Stimulated activated CD8-positive, alpha-beta memory T cell treated with anti-CD3 and anti-CD28 coated beads, Interleukin-7, amount 100 ng/mL, for 48 hours (primary cell): Measurements from ENCODE around the gene GRK2.
"Not testable (repeated sequence)": the region's sequence is repeated elsewhere in the genome, so short reads cannot be mapped to it uniquely, and the experiment has no call there.

Experiments used
- DNase-seq, 2 donors: peaks; one replicate each; pipeline ENCODE4 v3.0.0-alpha.2; 2020; ENCODE audit warnings: low read depth in 1 of 2; ENCODE audit errors: extremely low read depth in 1 of 2

The GRK2 gene

DNA sequence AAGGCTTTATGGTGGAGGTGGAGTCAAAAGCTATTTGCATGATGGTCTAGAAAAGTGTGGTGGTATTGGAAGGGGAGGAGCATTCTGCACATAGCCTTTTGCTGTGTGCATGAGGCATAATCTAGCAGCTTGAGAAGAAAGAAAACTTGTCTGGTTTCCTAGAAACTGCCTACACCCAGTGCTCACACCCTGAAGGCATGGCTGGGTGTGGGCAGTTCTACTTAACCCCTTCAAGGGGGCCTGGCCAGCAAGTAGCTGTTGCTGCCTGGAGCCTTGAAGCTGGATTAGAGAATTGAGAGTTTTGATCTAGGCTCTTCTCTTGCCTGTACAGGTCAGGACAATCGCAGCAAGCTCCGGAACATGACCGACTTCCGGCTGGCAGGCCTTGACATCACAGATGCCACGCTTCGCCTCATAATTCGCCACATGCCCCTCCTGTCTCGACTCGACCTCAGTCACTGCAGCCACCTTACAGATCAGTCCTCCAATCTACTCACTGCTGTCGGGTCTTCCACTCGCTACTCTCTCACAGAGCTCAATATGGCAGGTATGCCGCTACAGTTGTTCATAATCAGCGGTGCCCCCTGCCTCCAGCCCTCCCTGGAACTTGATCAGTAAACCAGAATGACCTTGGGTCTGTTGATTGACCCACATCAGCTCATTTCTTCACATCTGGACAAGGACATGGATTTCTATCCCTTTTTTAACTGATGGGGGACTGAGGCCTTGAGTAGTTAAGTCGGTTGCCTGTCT lies 12.2 kb upstream of the GRK2 start:
- DNase-seq: no peak

DNA sequence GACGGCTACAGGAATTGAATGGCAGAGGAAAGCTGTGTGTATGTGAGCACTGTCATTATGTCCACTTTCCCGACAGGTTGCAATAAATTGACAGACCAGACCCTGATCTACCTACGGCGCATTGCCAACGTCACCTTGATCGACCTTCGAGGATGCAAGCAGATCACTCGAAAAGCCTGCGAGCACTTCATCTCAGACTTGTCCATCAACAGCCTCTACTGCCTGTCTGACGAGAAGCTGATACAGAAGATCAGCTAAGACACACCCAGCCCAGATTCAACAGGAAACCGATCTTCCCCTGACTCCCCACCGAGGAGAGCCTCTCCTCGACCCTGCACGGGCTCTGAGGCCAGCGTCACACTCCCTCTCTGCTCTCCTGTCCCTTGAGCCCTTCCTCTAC lies 11.5 kb upstream of the GRK2 start:
- no peak for DNase-seq

DNA sequence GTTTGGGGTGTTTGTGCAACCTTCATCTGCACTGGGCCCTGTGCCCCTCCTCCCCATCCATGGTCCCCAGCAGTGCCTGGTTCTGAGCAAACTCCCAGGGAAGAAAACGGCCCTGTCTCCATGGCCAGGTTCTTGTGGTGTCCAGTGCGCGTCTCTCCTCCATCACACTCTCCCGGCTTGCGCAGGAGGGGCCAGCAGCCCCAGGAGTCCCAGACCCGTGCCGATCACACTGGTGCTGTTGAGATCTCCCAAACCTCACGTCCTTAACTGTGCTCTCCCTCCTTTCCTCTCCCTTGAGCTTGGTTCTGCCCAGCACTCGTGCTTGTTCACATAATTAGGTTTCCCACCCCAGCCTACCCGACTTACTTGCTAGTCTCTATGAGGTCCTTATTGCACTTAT lies 10.9 kb upstream of the GRK2 start:
- DNase-seq: no peak

DNA sequence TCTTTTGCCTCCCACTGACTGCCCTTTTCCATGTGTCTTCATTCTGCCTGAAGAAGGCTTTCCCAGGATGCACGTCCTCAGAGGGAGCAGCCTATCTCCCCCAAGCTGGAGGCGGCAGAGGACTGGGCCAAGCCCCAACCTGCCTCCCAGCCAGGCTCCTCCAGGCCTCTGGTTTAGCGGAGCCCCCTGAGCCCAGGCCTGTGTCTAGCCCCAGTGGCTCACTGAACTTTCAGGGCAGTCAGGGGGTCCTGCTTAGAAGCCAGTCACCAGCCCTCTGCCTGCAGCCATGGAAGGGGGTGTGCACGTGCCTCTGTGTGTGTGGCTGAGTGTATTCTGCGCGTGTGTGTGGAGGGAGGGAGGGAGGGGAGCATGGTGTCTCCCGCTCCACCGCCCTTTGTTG lies 10.4 kb upstream of the GRK2 start:
- DNase-seq: no peak

DNA sequence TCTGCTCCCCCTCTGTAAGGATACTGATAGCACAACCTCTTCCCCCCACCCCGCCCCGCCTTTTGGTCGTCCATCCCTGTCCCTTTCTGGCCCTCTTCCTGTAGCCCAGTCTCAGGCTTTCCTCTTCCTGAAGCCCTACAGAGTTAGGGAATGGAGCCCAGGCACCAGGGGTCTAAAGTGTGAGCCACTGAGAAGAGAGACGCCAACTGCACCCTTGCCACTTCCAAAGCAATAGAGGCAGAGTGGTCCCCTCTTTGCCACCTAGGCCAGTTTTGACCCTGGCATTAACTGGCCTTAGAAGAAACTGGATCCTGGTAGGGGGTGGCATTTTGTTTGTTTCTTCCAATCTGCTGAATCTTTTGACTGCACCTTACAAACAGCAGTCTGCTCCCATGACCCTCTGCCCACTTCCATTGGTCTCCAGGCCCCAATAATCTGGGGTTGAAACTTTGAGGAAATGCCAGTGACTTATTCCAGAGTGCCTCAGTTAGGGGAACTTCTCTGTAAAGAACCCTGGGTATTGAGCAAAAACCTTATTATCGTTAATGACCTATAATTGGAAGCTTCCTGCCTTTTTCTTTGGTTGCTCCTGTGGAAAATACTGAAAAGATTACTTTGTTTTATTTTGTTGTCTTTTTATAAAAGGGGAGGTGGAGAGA lies 9.7 kb upstream of the GRK2 start:
- no peak for DNase-seq

DNA sequence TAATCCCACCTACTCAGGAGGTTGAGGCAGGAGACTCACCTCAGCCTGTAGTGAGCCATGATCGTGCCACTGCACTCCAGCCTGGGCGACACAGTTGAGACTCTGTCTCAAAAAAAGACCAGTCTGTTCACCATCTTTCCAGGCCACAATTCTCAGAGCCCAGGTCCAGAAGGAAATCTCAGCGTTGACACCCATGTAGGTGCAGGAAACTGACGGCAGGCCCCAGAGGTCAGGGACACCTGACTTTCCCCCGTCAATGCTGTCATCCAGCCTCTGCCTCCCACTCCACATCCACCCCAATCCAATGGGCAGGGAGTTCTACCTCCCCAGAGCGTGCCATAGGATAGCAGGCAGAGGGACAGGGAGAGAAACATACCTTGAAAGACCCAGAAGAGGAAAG lies 5.9 kb upstream of the GRK2 start:
- no peak for DNase-seq

DNA sequence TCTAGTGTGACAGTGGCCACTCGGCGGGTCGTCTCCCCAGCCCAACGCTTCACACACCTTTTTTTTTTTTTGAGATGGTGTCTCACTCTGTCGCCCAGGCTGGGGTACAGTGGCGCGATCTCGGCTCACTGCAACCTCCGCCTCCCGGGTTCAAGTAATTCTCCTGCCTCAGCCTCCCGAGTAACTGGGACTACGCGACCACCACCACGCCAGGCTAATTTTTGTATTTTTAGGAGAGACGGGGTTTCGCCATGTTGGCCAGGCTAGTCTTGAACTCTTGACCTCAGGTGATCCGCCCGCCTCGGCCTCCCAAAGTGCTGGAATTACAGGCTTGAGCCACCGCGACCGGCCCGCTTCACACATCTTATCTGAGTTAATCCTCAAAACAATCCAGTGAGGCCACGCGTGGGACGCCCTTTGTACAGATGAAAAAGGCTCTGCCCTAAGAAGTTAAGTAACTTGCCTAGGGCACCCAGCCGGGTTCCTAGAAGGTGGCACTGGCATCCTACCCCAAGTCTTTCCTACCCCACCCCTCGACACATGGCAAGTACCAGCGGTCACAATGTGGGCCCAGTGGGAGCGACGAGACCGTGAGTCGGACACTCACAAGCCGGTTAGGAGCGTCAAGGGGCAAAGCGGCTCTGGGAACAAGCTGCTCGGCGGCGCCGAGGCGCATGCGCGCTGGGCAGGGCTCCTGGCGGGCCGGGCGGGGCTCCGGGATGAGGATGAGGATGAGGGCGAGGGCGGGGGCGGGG lies 5.2 kb upstream of the GRK2 start:
- not testable (repeated sequence) for DNase-seq

DNA sequence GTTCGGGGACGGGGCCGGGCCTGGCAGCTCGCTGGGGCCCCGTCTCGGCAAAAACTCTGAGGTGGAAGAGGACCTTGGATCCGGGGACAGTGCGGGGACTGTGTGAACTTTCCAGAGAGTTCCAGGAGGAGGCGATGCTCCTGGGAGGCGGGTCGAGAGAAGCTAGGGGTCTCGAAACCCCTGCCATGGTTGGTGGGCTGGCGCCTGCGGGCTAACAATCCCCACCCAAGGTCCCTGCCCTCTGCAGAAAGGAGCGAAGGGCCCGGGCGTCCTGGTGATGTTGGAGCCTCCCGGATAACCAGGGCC lies 4.7 kb upstream of the GRK2 start:
- no peak for DNase-seq

DNA sequence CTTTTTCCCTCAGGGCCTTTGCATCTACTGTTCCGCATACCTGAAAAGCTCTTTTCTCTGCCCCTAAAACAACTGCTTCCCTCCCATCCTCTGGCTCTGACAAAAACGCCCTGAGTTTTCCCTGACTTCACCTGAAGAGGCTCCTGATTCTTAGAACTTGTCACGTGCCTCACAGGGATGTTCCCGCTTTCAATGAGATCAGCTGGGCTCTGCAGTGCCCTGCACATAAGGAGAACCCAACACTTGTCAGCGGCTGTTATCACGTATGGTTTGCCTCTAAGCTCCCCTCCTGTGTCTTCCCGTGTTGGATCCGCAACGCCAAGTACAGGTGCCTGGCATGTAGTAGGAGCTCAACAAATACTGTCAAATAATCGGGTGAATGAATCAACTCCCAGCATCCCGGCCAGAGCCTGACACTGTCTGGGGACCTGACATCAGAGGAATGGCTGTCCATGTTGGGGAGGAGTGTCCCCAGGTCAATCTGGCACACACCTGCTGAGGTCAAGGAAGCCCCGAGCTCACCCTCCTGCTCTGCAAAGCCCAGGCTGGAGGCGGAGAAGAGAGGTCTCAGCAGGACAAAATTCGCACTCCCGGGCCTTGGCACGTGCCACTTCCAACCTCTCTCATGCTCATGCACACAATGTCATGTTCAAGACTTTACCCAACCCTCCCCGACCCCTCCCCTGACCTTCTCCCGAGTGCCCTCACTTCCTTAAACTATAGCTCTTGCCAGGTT lies 4.2 kb upstream of the GRK2 start:
- no peak for DNase-seq

DNA sequence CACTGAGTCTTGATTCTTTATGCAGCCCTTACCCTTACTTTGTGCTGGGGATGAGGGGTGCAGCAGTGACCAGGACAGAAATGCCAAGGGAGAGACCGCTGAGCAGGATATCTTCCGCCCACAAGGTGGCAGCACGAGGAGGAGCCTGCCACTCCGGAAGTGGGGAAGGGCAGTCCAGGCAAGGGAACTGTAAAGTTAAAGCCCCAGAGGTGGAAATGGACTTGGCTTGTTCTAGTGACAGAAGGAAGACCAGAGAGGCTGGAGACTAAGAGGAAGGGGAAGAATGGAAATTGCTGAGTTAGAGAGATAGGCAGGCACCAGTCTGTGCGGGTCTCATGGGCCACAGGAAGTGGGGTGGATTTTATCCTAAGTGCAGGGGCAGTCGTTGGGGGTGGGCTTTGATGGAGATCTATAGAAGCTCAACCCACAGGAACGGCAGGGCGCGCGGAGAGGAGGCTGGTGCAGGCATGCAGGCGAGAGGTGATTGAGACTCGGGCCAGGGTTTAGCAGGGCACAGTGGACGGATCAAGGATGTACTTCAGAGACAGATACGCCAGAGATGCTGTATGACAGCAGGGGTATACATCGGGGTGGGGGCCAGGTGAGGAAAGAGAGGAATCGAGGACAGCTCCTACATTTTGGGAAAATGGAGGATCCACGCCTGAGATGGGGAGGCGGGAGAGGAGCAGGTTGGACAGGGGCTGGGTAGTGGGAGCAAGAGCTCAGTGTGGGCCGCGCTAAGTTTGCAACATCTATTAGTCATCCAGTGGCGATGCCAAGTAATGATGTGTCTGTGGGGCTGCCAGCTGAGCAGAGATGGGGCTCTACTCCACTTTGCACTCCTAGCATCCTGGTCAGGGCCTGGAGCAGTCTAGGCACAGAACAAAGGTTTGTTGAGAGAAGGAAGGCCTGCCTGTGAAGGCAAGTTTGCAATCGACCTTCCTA lies 3.3 kb upstream of the GRK2 start:
- DNase-seq: peak; percentile 48 to 73

DNA sequence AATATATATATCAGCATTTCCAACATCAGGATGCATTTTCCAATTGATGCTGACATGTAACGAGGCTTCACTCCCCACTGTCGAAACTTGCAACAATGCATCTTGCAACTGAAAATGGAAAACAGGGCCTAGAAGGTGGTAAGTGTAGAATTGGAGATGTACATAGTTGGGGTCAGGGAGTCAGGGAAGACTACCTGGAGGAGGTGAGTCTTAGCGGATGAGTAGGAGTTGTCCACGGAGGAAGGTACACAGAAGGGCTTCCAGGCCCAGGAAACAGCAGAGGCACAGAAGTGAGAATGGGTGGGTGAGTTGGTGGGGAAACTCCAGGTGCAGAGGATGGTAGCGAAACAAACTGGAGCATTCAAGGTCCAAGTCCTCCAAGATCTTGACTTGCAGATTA lies 2.0 kb upstream of the GRK2 start:
- DNase-seq: no peak

DNA sequence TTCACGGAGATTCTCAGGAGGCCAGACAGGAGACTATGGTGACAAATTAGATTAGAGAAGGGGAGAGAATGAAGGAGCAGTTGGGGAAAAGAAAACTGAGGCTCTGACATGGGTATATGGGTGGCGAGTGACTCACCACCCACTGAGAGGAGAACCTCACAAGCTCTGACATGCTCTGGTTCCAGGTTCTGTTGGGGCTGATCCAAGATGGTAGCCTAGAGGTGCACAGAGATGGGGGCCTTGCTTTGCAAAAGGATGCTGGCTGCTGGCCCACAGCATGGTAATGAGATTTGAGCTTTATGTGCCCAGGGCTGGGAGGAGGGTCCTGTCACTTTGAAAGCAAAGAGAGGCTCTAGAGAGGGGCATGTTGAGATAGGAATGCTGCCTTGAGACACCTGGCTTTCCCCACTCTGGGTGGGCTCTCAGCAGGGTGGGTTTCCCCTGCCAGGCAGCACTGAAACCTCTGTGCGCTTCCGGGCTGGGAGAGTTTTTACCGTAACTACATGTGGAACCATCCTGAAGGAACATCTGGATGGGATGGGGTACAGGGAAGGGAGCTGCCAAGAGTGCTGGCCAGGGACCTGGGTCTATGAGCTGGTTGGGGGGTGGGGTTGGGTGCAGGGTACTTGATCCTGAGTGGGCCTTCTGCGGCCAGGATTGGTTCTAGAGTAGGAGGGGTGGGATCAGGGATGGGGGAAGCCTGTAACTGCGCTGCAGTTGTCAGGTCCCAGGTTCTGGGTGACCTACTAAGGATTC lies 1.2 kb upstream of the GRK2 start:
- no peak for DNase-seq

DNA sequence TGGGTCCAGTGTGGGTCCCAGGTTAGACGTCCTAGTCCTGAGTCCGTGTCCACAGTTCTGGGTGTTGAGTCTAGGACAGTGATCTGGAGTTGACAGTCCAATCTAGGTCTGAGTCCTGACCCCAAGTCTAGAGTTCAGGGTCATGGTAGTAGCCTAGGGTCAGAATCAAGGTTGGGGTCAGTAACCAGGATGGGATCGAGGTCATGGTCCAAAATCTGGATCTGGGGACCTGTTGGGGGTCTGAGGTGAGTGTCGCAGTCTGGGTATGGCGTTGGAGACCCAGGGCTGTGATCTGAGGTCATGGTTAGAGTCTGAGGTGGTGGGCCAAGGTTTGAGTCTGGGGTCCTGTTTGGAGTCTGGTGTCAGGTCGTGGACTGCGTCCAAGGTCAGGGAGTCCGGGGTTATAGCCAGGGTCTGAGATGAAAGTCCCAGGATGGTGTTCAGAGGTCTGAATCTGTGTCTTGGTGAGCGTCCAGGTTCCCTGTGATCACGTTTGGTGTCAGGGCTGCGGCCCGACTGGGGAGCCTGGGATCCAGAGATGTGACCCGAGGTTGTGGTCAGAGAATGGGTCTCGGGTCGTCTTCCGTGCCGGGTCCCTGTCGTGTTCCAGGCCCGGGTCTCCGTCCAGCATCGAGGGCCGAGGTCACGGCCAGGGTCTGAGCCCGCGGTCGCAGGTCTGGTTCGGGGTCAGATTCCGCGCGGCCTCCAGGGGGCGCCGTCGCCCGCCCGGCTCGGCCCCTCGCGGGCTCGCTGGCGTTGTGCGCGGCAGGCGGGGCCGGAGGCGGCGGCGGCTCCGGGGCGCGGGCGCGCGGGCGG lies 432 bp upstream of the GRK2 start:
- peak in 1 of 2 donors; percentile 64 for DNase-seq

DNA sequence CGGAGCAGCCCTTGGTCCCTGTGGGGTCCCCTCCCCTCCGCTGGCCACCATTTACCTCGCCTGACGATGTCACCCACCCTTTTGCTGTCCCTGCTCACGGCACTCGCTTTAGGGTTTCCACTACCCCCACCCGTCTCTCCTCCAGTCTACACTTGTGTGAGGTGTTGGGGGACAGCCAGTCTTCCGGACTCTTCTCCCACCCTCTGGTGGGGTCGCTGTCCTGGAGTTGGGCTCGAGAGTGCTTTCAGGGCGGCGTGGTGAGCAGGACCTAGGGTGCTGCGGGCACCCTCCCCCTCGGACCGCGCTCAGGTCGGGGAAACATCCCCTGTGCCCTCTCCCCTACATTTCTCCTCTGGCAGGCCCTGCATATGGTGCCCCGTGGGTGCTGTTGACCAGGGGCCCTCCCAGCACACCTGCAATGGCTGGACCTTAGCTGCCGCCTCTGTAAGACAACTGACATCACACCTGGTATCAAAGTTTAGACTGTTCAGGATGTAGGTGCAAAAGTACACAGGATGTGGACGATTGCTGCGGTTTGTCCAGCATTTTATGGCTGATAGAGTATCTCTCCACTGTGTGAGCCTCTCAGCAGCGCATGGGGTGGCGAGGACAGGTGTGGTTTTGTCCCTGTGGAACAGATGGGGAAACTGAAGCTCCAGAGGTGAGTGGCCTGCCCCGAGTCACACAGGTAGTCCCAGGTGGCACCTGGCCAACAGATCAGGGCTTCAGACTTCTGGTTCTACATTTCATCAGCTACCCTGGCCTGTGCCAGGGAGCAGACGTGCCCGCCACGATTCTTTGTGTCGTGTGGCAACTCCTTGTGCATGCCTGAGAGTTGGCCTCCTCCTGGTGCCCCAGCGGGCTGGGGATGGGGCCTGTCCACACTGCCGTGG lies 1.2 kb downstream of the GRK2 start:
- no peak for DNase-seq

DNA sequence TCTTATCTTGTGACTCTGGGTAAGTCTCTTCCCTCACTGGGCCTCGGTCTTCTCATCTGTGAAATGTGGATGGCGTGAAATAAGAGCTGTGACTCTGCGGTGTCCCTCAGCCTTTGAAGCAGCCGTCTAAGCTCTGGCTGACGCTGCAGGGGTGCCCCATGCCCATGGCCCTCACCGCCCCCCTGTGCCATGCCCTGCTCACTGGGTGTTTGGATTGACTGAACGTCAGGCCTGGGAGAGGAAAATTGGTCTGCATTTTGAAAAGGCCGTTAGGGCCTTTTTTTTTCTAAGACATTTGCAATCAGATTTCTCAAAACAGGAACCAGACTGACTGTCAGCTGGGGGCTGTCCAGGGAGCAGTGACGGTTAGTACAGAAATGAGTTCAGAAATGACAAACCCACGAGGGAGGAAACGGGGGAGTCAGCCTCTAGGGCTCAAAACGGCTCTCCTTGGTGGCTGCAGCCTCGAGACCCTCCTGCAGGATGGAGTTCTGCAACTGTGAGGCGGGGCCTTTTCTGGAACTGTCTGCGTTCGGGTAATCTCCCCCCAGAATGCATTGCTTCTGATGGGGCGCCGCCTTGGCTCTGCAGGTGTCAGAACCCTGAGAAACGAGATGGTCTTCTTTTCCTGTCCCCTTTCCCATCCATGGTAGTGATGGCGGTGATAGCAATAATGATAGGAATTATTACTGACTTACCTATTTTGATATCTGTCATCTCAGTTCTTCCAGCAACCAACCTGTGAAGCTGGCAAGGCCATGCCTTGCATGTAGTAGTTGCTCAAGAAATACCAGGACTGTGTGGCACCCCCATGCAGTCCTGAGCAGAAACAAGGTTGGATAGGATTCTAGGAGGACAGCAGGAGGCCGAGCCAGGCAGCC lies 2.0 kb downstream of the GRK2 start:
- peak; percentile 49 to 81 for DNase-seq

DNA sequence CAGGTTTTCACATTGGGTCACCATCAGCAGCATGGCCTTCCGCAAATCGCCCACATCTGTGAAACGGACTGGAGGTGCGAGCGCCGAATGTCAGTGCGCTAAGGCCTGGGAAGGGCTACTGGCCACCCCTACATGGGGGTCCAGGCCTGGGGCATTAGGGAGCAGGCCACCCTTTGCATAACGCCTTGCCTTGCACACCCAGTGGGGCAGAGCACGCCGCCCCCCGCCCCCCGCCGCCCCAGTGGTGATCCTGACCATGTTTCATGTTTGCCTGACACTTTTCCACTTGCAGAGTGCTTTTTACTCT lies 2.6 kb downstream of the GRK2 start:
- DNase-seq: no peak
